Fibroblast of lung (primary cell): ENCODE results near the gene ABLIM2. TPM values are rescaled to one million over a fixed set of nuclear protein-coding genes. Genes with fewer than 3 reads are reported as not detected.

Experiments used
- DNase-seq, 2 donors: peaks; one replicate each; pipeline versions ENCODE4 v3.0.0 to v3.0.0-alpha.2; 2010; ENCODE audit warnings: low read depth in 2 of 2
- H2AFZ ChIP-seq: 2 replicates; pipeline ENCODE4 v1.5.1; 2012; ENCODE audit warnings: low read length, control low read depth, inconsistent platforms
- H3K27ac ChIP-seq: 2 replicates; pipeline ENCODE4 v1.5.1; 2011; ENCODE audit warnings: low read length, control low read depth; ENCODE audit not compliant: insufficient read depth
- H3K27me3 ChIP-seq: 2 replicates; pipeline ENCODE4 v1.5.1; 2011; ENCODE audit warnings: mild to moderate bottlenecking, low read length; ENCODE audit not compliant: control insufficient read depth, insufficient read depth
- H3K36me3 ChIP-seq: 2 replicates; pipeline ENCODE4 v1.5.1; 2011; ENCODE audit warnings: low read length; ENCODE audit not compliant: control insufficient read depth, insufficient read depth
- H3K4me1 ChIP-seq: 2 replicates; pipeline ENCODE4 v1.5.1; 2011; ENCODE audit warnings: low read length; ENCODE audit not compliant: control insufficient read depth, insufficient read depth; ENCODE audit errors: extremely low read depth
- H3K4me2 ChIP-seq: 2 replicates; pipeline ENCODE4 v1.5.1; 2011; ENCODE audit warnings: low read length, control low read depth; ENCODE audit not compliant: insufficient read depth; ENCODE audit errors: extremely low read depth
- H3K4me3 ChIP-seq, 4 experiments: fragments of 200-600 bp in 1 of 4; sonication (generic) in 1 of 4; replicated peaks in 1 of 4; 2 replicates each; pipeline ENCODE4 v1.5.1; 2011 to 2016; ENCODE audit warnings: low read length in 4 of 4, low read depth in 3 of 4, mild to moderate bottlenecking in 3 of 4, control low read depth in 2 of 4, inconsistent platforms in 1 of 4, mixed read lengths in 1 of 4; ENCODE audit not compliant: insufficient read depth in 1 of 4; ENCODE audit errors: control extremely low read depth in 1 of 4
- H3K79me2 ChIP-seq: 2 replicates; pipeline ENCODE4 v1.5.1; 2012; ENCODE audit warnings: mild to moderate bottlenecking, low read length, inconsistent platforms; ENCODE audit not compliant: control insufficient read depth, insufficient read depth
- H3K9ac ChIP-seq: 2 replicates; pipeline ENCODE4 v1.5.1; 2011; ENCODE audit warnings: mild to moderate bottlenecking, low read length, control low read depth; ENCODE audit not compliant: insufficient read depth
- H3K9me3 ChIP-seq: 2 replicates; pipeline ENCODE4 v1.5.1; 2012; ENCODE audit warnings: low read depth, low read length; ENCODE audit not compliant: control insufficient read depth, insufficient read depth
- H4K20me1 ChIP-seq: 2 replicates; pipeline ENCODE4 v1.5.1; 2011; ENCODE audit warnings: low read length; ENCODE audit not compliant: control insufficient read depth, insufficient read depth; ENCODE audit errors: extremely low read depth
- CTCF ChIP-seq, 2 donors: IDR thresholded peaks in 1 of 2; conservative IDR thresholded peaks in 1 of 2; 1 replicate in 1 of 2; 2 replicates in 1 of 2; pipeline ENCODE4 v1.5.1; 2011 to 2012; ENCODE audit warnings: low read length in 2 of 2, control low read depth in 1 of 2, inconsistent platforms in 1 of 2, low read depth in 1 of 2, mild to moderate bottlenecking in 1 of 2
- EZH2 ChIP-seq: IDR thresholded peaks from 2 replicates; pipeline ENCODE4 v1.5.1; 2012; ENCODE audit warnings: low read length, control low read depth, mild to moderate bottlenecking; ENCODE audit errors: missing control alignments
- polyA plus RNA-seq, 2 donors: library from polyadenylated mRNA; depleted of rRNA in 1 of 2; stranded (reverse) in 1 of 2; unstranded in 1 of 2; fragments of >200 nt; gene quantifications; 2 replicates each; pipeline ENCODE4 v1.2.1, GENCODE V29; 2011 to 2012; ENCODE audit warnings: missing spikeins in 1 of 2
- total RNA-seq: library from RNA; depleted of rRNA; stranded (reverse); fragments of >200 nt; gene quantifications from 2 replicates; pipeline ENCODE4 v1.2.1, GENCODE V29; 2014

ABLIM2 gene
- total and polyA plus RNA-seq, 2 donors (not counting 1 experiment from before 2014, with no cell fraction given): 0.66 to 2.6 TPM

- no peak overlapping the region for H3K4me2 ChIP-seq
- no peak overlapping the region for H3K27ac ChIP-seq
- TF ChIP-seq CTCF (conservative IDR thresholded peaks at IDR 0.05 in 1 of 2, IDR thresholded peaks at IDR 0.05 in 1 of 2; ENCODE audit: low read depth in 1 of 2, low read length in 2 of 2) (no peak), EZH2 (no peak)
- no peaks in the 10 kb centered on the region for H3K27me3 ChIP-seq
- no peak overlapping the region for H2AFZ ChIP-seq
- no peaks in the 10 kb centered on the region for H3K9me3 ChIP-seq
- H3K4me3 ChIP-seq: no peak overlapping the region
- no peaks in the 10 kb centered on the region for H3K4me1 ChIP-seq
- no peaks in the 10 kb centered on the region for H4K20me1 ChIP-seq
- H3K36me3 ChIP-seq: no peaks in the 10 kb centered on the region
- no peak overlapping the region for H3K9ac ChIP-seq
- no peak for DNase-seq
- H3K79me2 ChIP-seq: no peaks in the 10 kb centered on the region
Observed at GRCh38 chr4:7995866-7996265, 162.7 kb downstream of the ABLIM2 start.

- Histone ChIP-seq H4K20me1 (no peaks in the 10 kb centered on the region), H2AFZ (no peak overlapping the region), H3K27me3 (no peaks in the 10 kb centered on the region), H3K9ac (no peak overlapping the region), H3K4me1 (no peaks in the 10 kb centered on the region), H3K36me3 (no peaks in the 10 kb centered on the region), H3K4me3 (no peak overlapping the region), H3K9me3 (no peaks in the 10 kb centered on the region), H3K4me2 (no peak overlapping the region), H3K79me2 (no peaks in the 10 kb centered on the region), H3K27ac (no peak overlapping the region)
- DNase-seq: no peak
- TF ChIP-seq EZH2: no peak
- TF ChIP-seq CTCF (conservative IDR thresholded peaks at IDR 0.05 in 1 of 2, IDR thresholded peaks at IDR 0.05 in 1 of 2; ENCODE audit: low read depth in 1 of 2, low read length in 2 of 2): no peak
Observed at GRCh38 chr4:7995135-7995534, 163.5 kb downstream of the ABLIM2 start.

- H3K4me1 ChIP-seq: no peaks in the 10 kb centered on the region
- TF ChIP-seq EZH2 (no peak), CTCF (conservative IDR thresholded peaks at IDR 0.05 in 1 of 2, IDR thresholded peaks at IDR 0.05 in 1 of 2; ENCODE audit: low read depth in 1 of 2, low read length in 2 of 2) (no peak)
- no peak overlapping the region for H3K9ac ChIP-seq
- no peak overlapping the region for H3K4me2 ChIP-seq
- no peak overlapping the region for H3K4me3 ChIP-seq
- H3K79me2 ChIP-seq: no peaks in the 10 kb centered on the region
- H3K27me3 ChIP-seq: no peaks in the 10 kb centered on the region
- H2AFZ ChIP-seq: no peak overlapping the region
- H3K36me3 ChIP-seq: no peaks in the 10 kb centered on the region
- H4K20me1 ChIP-seq: no peaks in the 10 kb centered on the region
- no peak overlapping the region for H3K27ac ChIP-seq
- no peaks in the 10 kb centered on the region for H3K9me3 ChIP-seq
- DNase-seq: no peak
Observed at GRCh38 chr4:7993671-7994070, 164.9 kb downstream of the ABLIM2 start.
